CD4-positive, alpha-beta T cell treated with Interleukin-10 for 1 hour (primary cell): ENCODE data around the gene OCIAD1.
"Not testable (repeated sequence)": the region's sequence is repeated elsewhere in the genome, so short reads cannot be mapped to it uniquely, and the experiment has no call there.

ENCODE experiments used
- DNase-seq: peaks from one replicate; pipeline ENCODE4 v3.0.0-alpha.2; 2020

The OCIAD1 gene

DNA sequence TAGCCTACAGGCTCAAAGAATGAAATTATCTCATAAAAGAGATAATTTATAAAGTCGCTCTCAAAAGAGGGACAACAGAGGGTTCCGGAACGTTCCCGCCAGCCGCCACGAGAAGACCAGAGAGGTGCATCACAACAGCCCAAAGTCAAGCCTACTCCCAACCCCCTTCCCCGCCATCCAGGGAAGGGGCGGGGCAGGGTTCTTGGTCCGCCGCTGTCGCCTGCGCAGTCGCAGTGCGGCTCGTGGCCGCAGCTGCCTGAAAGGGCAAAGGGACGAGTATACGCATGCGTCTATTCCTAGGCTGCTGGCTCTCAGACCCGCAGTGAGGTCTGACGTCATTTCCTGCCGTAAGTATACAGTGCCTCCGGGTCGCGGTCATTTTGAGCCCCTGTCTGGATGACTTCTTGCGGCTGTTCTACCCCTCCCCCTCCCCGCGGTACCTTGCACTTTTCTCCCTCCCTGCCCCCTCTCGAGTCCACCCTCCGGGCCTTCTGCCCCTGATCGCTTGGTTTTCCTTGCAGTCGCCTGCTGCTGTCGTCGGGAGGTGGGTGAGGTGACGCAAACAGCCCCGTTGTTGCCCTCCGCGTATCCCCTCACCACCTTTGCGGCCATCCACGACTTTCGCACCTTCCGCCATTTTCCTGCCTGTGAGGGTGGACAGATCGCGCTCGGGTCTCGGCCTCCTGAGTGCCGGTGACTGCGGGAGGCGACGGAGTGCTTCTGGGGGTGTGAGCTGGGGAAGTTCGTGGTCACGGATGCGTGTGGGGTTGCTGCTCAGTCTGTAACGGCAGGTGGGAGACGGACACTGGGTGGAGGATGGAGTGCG is at the start of gene OCIAD1:
OCIAD1 (plus strand) TSS at position 383 of the 826 bp plus-strand sequence. CDS start 1,537 bp downstream, outside the sequence.
- peak; percentile 98 for DNase-seq

DNA sequence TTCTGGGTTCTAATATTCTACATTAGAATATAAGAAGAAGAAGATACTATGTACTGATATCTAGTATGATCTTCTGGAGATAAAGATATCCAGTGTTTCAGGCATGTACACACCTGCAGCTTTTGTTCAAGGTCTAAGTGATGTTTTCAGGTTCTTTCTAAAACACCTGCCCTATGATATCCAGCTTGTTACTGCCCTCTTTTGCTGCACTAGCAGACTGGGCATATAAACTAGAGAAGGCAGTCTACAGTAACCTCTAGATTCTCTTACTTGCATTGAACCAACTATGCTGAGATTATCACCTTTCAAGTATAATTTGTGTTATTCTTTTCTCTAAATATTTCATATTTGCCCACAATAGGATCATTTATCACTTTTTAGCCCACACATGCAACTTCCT is 48.9 kb upstream of the OCIAD1 start:
- no peak for DNase-seq

GRCh38 chr4:48785302-48785701 is 45.6 kb upstream of the OCIAD1 start:
- DNase-seq: no peak

- no peak for DNase-seq
These were observed 44.3 kb upstream of the OCIAD1 start for GRCh38 chr4:48786549-48786948.

DNA sequence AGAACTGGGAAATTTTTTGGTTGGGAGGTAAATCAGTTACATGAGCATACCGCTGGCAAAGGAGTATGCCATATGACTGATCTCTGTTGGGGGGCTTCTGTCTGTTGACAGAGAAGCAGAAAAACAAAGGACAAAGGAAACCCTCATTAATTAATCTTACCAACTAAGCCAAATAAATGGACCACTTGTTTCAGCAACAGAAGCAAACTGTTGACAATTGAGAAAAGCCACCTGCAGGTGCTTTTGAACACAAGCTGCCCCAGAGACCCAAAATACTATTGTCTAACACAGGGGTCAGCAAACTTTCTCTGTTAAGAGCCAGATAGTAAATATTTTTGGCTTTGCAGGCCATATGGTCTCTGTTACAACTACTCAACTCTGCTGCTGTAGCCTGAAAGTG is 43.8 kb upstream of the OCIAD1 start:
- no peak for DNase-seq

DNA sequence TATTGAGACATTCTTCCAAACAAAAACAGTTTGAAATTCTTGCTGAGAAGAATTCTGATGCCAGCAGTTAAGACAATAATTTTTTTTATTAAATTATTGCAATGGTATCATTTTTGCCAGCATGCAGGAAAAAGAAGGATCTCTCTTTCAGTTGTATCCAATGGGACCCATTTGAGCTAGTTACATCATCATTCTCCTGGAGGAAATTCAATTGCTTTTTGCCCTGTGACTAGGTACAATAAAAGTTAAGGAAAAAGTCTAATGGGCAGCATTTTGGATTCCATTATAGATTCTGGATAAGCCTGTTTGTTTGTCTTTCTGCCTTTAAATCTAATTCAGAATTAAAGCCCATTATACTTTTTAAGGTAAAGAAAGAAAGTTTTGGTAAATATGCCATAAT is 40.3 kb upstream of the OCIAD1 start:
- no peak for DNase-seq

- no peak for DNase-seq
These were observed 39.6 kb upstream of the OCIAD1 start for GRCh38 chr4:48791313-48791712.

- no peak for DNase-seq
These were observed 38.4 kb upstream of the OCIAD1 start for GRCh38 chr4:48792348-48793006.

DNA sequence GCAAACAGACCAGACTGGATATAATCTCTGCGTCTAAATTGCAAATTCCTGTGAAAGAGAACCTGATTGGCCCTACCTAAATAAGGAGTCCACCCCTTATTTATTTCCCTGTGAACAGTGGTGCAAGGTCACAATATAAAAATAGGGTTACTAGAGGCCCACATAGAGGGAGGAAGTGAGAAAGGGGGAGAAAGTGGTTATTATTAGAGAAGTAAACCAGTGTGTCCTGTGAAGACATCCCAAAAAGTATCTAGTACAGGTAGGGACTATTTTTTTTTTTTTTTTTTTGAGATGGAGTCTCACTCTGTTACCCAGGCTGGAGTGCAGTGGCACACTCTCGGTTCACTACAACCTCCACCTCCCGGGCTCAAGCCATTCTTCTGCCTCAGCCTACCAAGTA is 35.8 kb upstream of the OCIAD1 start:
- DNase-seq: no peak

- no peak for DNase-seq
These were observed 34.5 kb upstream of the OCIAD1 start for GRCh38 chr4:48796191-48796926.

DNA sequence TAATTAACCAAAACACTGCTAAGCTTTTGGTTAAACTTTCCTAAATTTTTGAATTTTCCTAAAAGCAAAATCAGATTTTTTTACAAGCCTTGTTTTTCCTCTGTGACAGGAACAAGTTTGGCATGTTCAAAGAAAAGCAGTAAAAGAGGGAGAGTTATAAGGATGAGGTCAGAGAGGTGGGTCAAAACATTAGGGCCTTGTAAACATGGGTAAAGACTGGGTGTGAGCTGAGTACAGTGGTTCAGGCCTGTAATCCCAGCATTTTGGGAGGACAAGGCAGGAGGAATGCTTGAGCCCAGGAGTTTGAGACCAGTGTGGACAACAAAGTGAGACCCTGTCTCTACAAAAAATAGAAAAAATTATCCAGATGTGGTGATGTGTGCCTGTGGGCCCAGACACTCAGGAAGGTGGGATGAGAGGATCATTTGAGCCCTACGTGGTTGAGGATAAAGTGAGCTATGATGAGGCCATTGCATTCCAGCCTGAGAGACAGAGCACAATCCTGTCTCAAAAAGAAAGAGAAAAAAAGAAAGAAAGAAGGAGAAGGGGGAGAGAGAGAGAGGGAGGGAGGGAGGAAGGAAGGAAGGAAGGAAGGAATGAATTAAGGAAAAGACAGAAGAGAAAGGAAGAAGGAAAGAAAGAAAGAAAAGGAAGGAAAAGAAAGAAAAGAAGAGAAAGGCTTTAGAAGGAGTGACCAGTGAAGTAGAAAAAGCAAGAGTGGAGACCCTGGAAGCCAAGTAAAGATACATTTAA is 33.8 kb upstream of the OCIAD1 start:
- no peak for DNase-seq

DNA sequence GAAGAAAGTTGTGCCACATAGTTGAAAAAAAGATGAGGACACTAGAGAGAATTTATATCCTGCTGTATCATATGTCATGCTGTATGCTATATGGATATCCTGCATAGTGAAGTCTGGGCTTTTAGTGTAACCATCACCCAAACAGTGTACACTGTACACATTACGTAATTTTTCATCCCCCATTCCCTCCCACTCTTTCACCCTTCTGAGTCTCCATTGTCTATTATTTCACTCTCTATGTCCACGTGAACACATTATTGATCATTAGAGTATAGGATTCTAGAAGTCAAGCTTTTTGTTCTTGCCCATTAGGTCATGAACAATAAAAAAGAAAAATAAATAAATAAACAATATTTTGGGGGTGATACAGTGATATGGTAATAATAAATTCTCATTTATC is 32.8 kb upstream of the OCIAD1 start:
- DNase-seq: no peak

- DNase-seq: no peak
These were observed 31.7 kb upstream of the OCIAD1 start for GRCh38 chr4:48799157-48799556.

GRCh38 chr4:48800155-48800554 is 30.7 kb upstream of the OCIAD1 start:
- DNase-seq: not testable (repeated sequence)

- no peak for DNase-seq
These were observed 29.7 kb upstream of the OCIAD1 start for GRCh38 chr4:48801016-48801715.

GRCh38 chr4:48804584-48805301 is 26.1 kb upstream of the OCIAD1 start:
- no peak for DNase-seq

- DNase-seq: no peak
These were observed 18.0 kb upstream of the OCIAD1 start for GRCh38 chr4:48812866-48813265.

- no peak for DNase-seq
These were observed 16.9 kb upstream of the OCIAD1 start for GRCh38 chr4:48813964-48814363.

DNA sequence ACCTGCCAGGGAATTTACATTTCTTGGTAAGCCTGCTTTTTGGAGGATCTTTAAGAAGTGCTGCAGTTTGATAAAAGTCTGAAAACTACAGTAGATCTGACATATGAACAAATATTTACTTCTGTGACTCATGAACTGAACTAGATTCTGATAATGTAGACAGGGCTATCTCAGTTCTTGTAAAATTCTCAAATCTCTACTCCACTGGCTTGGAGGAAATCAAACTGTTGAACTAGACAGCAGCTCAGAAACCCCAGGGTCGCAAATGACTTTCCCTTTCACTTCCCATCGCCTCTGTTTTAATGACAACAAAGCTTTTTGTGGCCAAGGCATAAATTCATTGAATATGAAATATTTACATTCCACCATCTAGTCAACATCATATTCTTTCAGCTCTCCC is 15.4 kb upstream of the OCIAD1 start:
- DNase-seq: no peak

DNA sequence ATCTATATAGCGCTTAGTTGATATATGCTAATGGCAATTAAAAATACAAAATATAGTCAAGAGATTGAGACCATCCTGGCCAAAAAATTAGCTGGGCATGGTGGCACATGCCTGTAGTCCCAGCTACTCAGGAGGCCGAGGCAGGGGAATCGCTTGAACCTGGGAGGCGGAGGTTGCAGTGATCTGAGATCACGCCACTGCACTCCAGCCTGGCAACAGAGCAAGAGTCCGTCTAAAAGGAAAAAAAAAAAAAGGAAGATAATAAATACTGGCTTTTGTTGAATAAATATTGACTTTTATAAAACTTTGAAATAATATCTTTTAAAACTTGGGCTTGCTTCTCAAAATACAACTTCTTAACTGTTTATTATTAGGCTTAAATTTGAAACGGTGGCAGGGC is 14.6 kb upstream of the OCIAD1 start:
- DNase-seq: not testable (repeated sequence)

GRCh38 chr4:48816971-48817370 is 13.9 kb upstream of the OCIAD1 start:
- no peak for DNase-seq

GRCh38 chr4:48821431-48821830 is 9.5 kb upstream of the OCIAD1 start:
- DNase-seq: not testable (repeated sequence)
